Calu3 (cell line): Measurements from ENCODE around the gene PRKCA. TPM values are rescaled to one million over a fixed set of nuclear protein-coding genes. Genes with fewer than 3 reads are reported as not detected.

Experiments used
- BruUV-seq: library from RNA; stranded (reverse); fragments of 400-500 nt; replicated peaks from 2 replicates; lab custom pipeline; 2021; lab: Mats Ljungman, UMichigan
- CTCF ChIA-PET: fragments of 300-600 bp; sonication (Branson Sonifier 250); formaldehyde crosslinking; loops from one replicate; lab custom pipeline; 2022; ENCODE audit warnings: antibody characterized with exemption; lab: Charles Lee
- DNase-seq: peaks from one replicate; pipeline ENCODE4 v3.0.0; 2022
- H3K27ac Mint-ChIP-seq: one replicate; pipeline ENCODE4 v1.8.0; 2022; ENCODE audit warnings: mixed read lengths; ENCODE audit not compliant: unreplicated experiment
- H3K27me3 Mint-ChIP-seq: one replicate; pipeline ENCODE4 v1.8.0; 2022; ENCODE audit warnings: mixed read lengths; ENCODE audit not compliant: unreplicated experiment
- H3K36me3 Mint-ChIP-seq: one replicate; pipeline ENCODE4 v1.8.0; 2022; ENCODE audit warnings: mild to moderate bottlenecking, moderate library complexity, mixed read lengths; ENCODE audit not compliant: insufficient read depth, unreplicated experiment
- H3K4me1 Mint-ChIP-seq: one replicate; pipeline ENCODE4 v1.8.0; 2022; ENCODE audit warnings: mild to moderate bottlenecking, low read depth, mixed read lengths; ENCODE audit not compliant: unreplicated experiment
- H3K4me3 Mint-ChIP-seq: one replicate; pipeline ENCODE4 v1.8.0; 2022; ENCODE audit warnings: mild to moderate bottlenecking, low read depth, moderate library complexity, mixed read lengths; ENCODE audit not compliant: unreplicated experiment
- H3K9me3 Mint-ChIP-seq: one replicate; pipeline ENCODE4 v1.8.0; 2022; ENCODE audit warnings: low read depth, mixed read lengths; ENCODE audit not compliant: unreplicated experiment
- CTCF ChIP-seq: fragments of 200-600 bp; IDR thresholded peaks from one replicate; pipeline ENCODE4 v1.8.0; 2022; ENCODE audit warnings: antibody characterized with exemption; ENCODE audit not compliant: unreplicated experiment
- intact Hi-C: fragments of 100-400 bp; cut with micrococcal nuclease; formaldehyde crosslinking; loops from one replicate; pipeline ENCODE4 v1.10.0; 2022; ENCODE audit not compliant: unreplicated experiment
- total RNA-seq: library from RNA; stranded (reverse); gene quantifications from 2 replicates; pipeline ENCODE4 v1.2.3, GENCODE V29; 2022

The PRKCA gene
- total RNA-seq, 1 experiment from 2014 or later: 126 TPM

GRCh38 chr17:66268247-66268927, 34.0 kb upstream of the PRKCA start:
- TF ChIP-seq CTCF: no peak
- peaks cover 7% of the 10 kb centered on the region for H3K9me3 Mint-ChIP-seq
- H3K27ac Mint-ChIP-seq: no peak overlapping the region
- intact Hi-C loops: no loop called here
- no peaks in the 10 kb centered on the region for H3K27me3 Mint-ChIP-seq
- H3K36me3 Mint-ChIP-seq: no peaks in the 10 kb centered on the region
- BruUV-seq: no TSS peak
- CTCF ChIA-PET: no interaction called here
- H3K4me1 Mint-ChIP-seq: peaks cover 39% of the 10 kb centered on the region
- no peak overlapping the region for H3K4me3 Mint-ChIP-seq
- no peak for DNase-seq

- no peak for TF ChIP-seq CTCF
- DNase-seq: no peak
- Mint-ChIP-seq H3K36me3 (no peaks in the 10 kb centered on the region), H3K27me3 (no peaks in the 10 kb centered on the region), H3K9me3 (no peaks in the 10 kb centered on the region), H3K27ac (no peak overlapping the region), H3K4me1 (peaks cover 37% of the 10 kb centered on the region), H3K4me3 (no peak overlapping the region)
- no TSS peak for BruUV-seq
- intact Hi-C loops: no loop called here
- CTCF ChIA-PET: no interaction called here
Measured at GRCh38 chr17:66270106-66270505, 32.3 kb upstream of the PRKCA start.

- H3K27me3 Mint-ChIP-seq: no peaks in the 10 kb centered on the region
- peaks cover 47% of the 10 kb centered on the region for H3K4me1 Mint-ChIP-seq
- no peak overlapping the region for H3K4me3 Mint-ChIP-seq
- H3K27ac Mint-ChIP-seq: no peak overlapping the region
- no peak for TF ChIP-seq CTCF
- no peak for DNase-seq
- intact Hi-C loops: no loop called here
- peaks cover 10% of the 10 kb centered on the region for H3K36me3 Mint-ChIP-seq
- no TSS peak for BruUV-seq
- no peaks in the 10 kb centered on the region for H3K9me3 Mint-ChIP-seq
- CTCF ChIA-PET: no interaction called here
Measured at GRCh38 chr17:66271512-66271911, 30.9 kb upstream of the PRKCA start.

GRCh38 chr17:66272811-66273585, 29.4 kb upstream of the PRKCA start:
- CTCF ChIA-PET: interaction anchor here (0.7 to 0.9 kb wide), 2 partner anchors 132 to 439 kb away, joined by 3 to 4 read pairs; no protein-coding TSS in a partner anchor
- peaks cover 55% of the 10 kb centered on the region for H3K4me1 Mint-ChIP-seq
- no peak overlapping the region for H3K27ac Mint-ChIP-seq
- no peaks in the 10 kb centered on the region for H3K27me3 Mint-ChIP-seq
- H3K36me3 Mint-ChIP-seq: peaks cover 10% of the 10 kb centered on the region
- TF ChIP-seq CTCF: no peak
- no peak for DNase-seq
- H3K9me3 Mint-ChIP-seq: no peaks in the 10 kb centered on the region
- intact Hi-C loops: no loop called here
- no peak overlapping the region for H3K4me3 Mint-ChIP-seq
- no TSS peak for BruUV-seq
